WTC11 (cell line): Measurements from ENCODE around the gene FHAD1.

Experiments used
- CREM ChIP-seq: sonication (generic); formaldehyde crosslinking; IDR thresholded peaks from 2 replicates; pipeline ENCODE4 v1.8.1; 2022; ENCODE audit warnings: mild to moderate bottlenecking, missing genetic modification reagents, moderate library complexity
- FOXK1 ChIP-seq: sonication (generic); formaldehyde crosslinking; IDR thresholded peaks from 2 replicates; pipeline ENCODE4 v1.8.0; 2022; ENCODE audit warnings: mild to moderate bottlenecking, moderate library complexity, missing genetic modification reagents
- MYBL2 ChIP-seq: sonication (generic); formaldehyde crosslinking; IDR thresholded peaks from 2 replicates; pipeline ENCODE4 v1.8.1; 2023; ENCODE audit warnings: mild to moderate bottlenecking, moderate library complexity, missing genetic modification reagents
- TF ChIP-seq, protein P1 (sequence below): sonication (generic); formaldehyde crosslinking; IDR thresholded peaks from 2 replicates; pipeline ENCODE4 v1.8.0; 2022; ENCODE audit warnings: mild to moderate bottlenecking, missing genetic modification reagents
- TF ChIP-seq, protein P2 (sequence below): fragments of 200-600 bp; IDR thresholded peaks from 2 replicates; pipeline ENCODE4 v1.8.0; 2022; ENCODE audit warnings: antibody characterized with exemption
- TF ChIP-seq, protein P3 (sequence below): sonication (generic); formaldehyde crosslinking; IDR thresholded peaks from 2 replicates; pipeline ENCODE4 v1.8.1; 2023; ENCODE audit warnings: mild to moderate bottlenecking, missing genetic modification reagents

DNA sequence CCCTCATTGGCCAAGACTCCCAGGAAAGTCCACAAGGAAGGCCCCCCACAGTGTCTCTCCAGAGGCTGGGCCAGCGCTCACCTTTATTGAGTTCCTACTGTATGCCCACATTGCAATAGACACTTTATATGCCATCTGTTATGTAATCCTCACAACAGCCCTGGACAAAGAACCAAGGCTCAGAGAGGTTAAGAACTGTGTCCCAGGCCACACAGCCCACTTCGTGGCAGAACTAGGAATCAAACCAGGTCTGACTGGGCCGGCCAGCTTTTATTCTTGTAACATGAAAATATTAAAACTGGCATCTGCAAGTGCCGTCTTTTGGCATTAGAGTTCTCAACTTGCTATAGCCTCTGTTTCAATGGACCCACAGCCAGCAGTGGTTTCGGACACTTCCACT is 195.7 kb downstream of the FHAD1 start:
- TF ChIP-seq, protein P1, sequence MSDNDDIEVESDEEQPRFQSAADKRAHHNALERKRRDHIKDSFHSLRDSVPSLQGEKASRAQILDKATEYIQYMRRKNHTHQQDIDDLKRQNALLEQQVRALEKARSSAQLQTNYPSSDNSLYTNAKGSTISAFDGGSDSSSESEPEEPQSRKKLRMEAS (CRISPR knock-in tag): no peak
- TF ChIP-seq, protein P2, sequence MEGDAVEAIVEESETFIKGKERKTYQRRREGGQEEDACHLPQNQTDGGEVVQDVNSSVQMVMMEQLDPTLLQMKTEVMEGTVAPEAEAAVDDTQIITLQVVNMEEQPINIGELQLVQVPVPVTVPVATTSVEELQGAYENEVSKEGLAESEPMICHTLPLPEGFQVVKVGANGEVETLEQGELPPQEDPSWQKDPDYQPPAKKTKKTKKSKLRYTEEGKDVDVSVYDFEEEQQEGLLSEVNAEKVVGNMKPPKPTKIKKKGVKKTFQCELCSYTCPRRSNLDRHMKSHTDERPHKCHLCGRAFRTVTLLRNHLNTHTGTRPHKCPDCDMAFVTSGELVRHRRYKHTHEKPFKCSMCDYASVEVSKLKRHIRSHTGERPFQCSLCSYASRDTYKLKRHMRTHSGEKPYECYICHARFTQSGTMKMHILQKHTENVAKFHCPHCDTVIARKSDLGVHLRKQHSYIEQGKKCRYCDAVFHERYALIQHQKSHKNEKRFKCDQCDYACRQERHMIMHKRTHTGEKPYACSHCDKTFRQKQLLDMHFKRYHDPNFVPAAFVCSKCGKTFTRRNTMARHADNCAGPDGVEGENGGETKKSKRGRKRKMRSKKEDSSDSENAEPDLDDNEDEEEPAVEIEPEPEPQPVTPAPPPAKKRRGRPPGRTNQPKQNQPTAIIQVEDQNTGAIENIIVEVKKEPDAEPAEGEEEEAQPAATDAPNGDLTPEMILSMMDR: no peak
- TF ChIP-seq FOXK1 (CRISPR knock-in tag) (no peak), CREM (CRISPR knock-in tag) (no peak), MYBL2 (CRISPR knock-in tag) (no peak)
- TF ChIP-seq, protein P3, sequence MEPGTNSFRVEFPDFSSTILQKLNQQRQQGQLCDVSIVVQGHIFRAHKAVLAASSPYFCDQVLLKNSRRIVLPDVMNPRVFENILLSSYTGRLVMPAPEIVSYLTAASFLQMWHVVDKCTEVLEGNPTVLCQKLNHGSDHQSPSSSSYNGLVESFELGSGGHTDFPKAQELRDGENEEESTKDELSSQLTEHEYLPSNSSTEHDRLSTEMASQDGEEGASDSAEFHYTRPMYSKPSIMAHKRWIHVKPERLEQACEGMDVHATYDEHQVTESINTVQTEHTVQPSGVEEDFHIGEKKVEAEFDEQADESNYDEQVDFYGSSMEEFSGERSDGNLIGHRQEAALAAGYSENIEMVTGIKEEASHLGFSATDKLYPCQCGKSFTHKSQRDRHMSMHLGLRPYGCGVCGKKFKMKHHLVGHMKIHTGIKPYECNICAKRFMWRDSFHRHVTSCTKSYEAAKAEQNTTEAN (CRISPR knock-in tag): no peak
